Heart left ventricle (tissue), 13 donors: ENCODE measurements around the gene IRS4.

ENCODE experiments used
- POLR2A ChIP-seq, 2 donors: fragments of 450-650 bp; IDR thresholded peaks; one replicate each; pipeline ENCODE4 v1.6.1; 2017; ENCODE audit warnings: antibody characterized with exemption in 2 of 2, mild to moderate bottlenecking in 2 of 2, moderate library complexity in 2 of 2
- TF ChIP-seq, protein P1 (sequence below), 12 donors: fragments of 200-600 bp; sonication (generic) in 4 of 12; IDR thresholded peaks; one replicate each; pipeline versions ENCODE4 v1.5.0 to v1.8.0; 2018 to 2022; ENCODE audit warnings: antibody characterized with exemption in 12 of 12, mild to moderate bottlenecking in 5 of 12
- donor health status: ischemic (EF 13 %, LVEDD 7.1; RV severe dilation, severe dysfunction).
- donor health status: DM: no; HTN: yes; CAD: no.
- donor health status: DM: no; HTN: no; CAD: no.
- donor health status: ischemic (EF 25% LVEDD 6.9; RV normal size, moderate dysfunction).
- donor health status: ischemic (EF 25% LVEDD 5.7; RV mildly dilated, moderate dysfunction).
- donor health status: ischemic (EF 35%, LVEDD 5.7; RV mildly dilated, moderate dysfunction).
- donor health status: nonischemic (EF 11% LVEDD 7.7; RV severe dilation, severe dysfunction).
- donor health status: DM: yes; HTN: yes; CAD: no.
- donor health status: PGD.
- donor health status: ischemic (EF 29% LVEDD 5.4; RV normal size, mild dysfunction).
- donor health status: nonischemic (EF 23%, LVEDD 6.1; RV moderate dilation, normal function).

DNA sequence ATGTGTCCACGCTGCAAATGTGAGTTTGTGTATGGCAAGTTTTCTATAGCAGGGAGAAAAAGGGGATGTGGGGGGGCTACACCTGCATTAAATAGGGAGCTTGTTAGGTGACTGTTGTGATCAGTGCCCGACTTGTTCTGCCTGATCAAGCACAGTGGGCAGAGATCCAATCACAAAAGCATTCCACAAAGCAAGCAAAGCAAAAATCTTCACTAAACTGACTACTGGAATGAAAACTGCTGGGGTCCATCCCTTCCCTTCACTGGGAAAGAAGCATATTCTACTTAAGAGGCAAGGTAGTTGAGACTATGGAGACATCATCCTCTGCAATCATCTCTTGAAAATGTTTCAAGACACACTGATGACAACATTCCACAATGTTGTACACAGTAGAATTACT lies 5.2 kb downstream of the IRS4 start:
- TF ChIP-seq, protein P1, sequence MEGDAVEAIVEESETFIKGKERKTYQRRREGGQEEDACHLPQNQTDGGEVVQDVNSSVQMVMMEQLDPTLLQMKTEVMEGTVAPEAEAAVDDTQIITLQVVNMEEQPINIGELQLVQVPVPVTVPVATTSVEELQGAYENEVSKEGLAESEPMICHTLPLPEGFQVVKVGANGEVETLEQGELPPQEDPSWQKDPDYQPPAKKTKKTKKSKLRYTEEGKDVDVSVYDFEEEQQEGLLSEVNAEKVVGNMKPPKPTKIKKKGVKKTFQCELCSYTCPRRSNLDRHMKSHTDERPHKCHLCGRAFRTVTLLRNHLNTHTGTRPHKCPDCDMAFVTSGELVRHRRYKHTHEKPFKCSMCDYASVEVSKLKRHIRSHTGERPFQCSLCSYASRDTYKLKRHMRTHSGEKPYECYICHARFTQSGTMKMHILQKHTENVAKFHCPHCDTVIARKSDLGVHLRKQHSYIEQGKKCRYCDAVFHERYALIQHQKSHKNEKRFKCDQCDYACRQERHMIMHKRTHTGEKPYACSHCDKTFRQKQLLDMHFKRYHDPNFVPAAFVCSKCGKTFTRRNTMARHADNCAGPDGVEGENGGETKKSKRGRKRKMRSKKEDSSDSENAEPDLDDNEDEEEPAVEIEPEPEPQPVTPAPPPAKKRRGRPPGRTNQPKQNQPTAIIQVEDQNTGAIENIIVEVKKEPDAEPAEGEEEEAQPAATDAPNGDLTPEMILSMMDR (IDR thresholded peaks at IDR 0.05) = no peak
- no peak for TF ChIP-seq POLR2A (IDR thresholded peaks at IDR 0.05)
